ENCODE data around the gene TADA2B.

GRCh38 chr4:7026107-7026506, 17.1 kb upstream of the TADA2B start:
- TF ChIP-seq CTCF (conservative IDR thresholded peaks at IDR 0.05; ENCODE audit: low read depth, low read length) = no peak
- no peak for TF ChIP-seq SMC3 (IDR thresholded peaks at IDR 0.05; ENCODE audit: low read depth, low read length)
- no peak for TF ChIP-seq RCOR1 (IDR thresholded peaks at IDR 0.05; ENCODE audit: insufficient replicate concordance, low read length)
- no peak for TF ChIP-seq NFE2L2 (IDR thresholded peaks at IDR 0.05; ENCODE audit: low read depth, low read length)
- TF ChIP-seq USF2 (IDR thresholded peaks at IDR 0.05; ENCODE audit: low read depth, low read length) = no peak
- no peak for TF ChIP-seq POLR2A (IDR thresholded peaks at IDR 0.05; ENCODE audit: low read depth, low read length)

All from IMR-90 (cell line).